CD14-positive monocyte (primary cell): ENCODE measurements around the gene MOB3B. TPM values are rescaled to one million over a fixed set of nuclear protein-coding genes. Genes with fewer than 3 reads are reported as not detected.

Source experiments
- DNase-seq, 3 donors: peaks; one replicate each; pipeline ENCODE4 v3.0.0-alpha.2; 2011 to 2022
- H2AFZ ChIP-seq: 2 replicates; pipeline ENCODE4 v1.6.0; 2012; ENCODE audit warnings: mild to moderate bottlenecking, low read depth, low read length, inconsistent platforms; ENCODE audit not compliant: insufficient read depth, poor library complexity, severe bottlenecking
- H3K27ac ChIP-seq, 2 donors: 1 replicate in 1 of 2; 2 replicates in 1 of 2; pipeline ENCODE4 v1.5.1; 2012 to 2013; ENCODE audit warnings: low read length in 2 of 2, control low read depth in 1 of 2, inconsistent platforms in 1 of 2, low read depth in 1 of 2, mild to moderate bottlenecking in 1 of 2
- H3K27me3 ChIP-seq, 2 donors: one replicate each; pipeline versions ENCODE4 v1.6.0 to v1.6.1; 2011 to 2013; ENCODE audit warnings: low read length in 2 of 2; ENCODE audit not compliant: control insufficient read depth in 2 of 2, insufficient read depth in 2 of 2
- H3K36me3 ChIP-seq, 2 donors: replicated peaks in 1 of 2; 1 replicate in 1 of 2; 2 replicates in 1 of 2; pipeline versions ENCODE4 v1.5.1 to v1.6.1; 2012 to 2013; ENCODE audit warnings: low read length in 2 of 2, control low read depth in 1 of 2, inconsistent platforms in 1 of 2, mild to moderate bottlenecking in 1 of 2; ENCODE audit not compliant: insufficient read depth in 2 of 2, control insufficient read depth in 1 of 2
- H3K4me1 ChIP-seq, 2 donors: 1 replicate in 1 of 2; 2 replicates in 1 of 2; pipeline versions ENCODE4 v1.5.1 to v1.6.1; 2012 to 2013; ENCODE audit warnings: low read length in 2 of 2, control low read depth in 1 of 2, inconsistent platforms in 1 of 2, mild to moderate bottlenecking in 1 of 2, moderate library complexity in 1 of 2; ENCODE audit not compliant: insufficient read depth in 2 of 2, control insufficient read depth in 1 of 2
- H3K4me2 ChIP-seq: replicated peaks from 2 replicates; pipeline ENCODE3; 2012; ENCODE audit warnings: low read length, moderate library complexity, mild to moderate bottlenecking; ENCODE audit not compliant: poor library complexity, severe bottlenecking; ENCODE audit errors: extremely low read depth
- H3K4me3 ChIP-seq, 3 experiments: fragments of 200-600 bp in 1 of 3; sonication (generic) in 1 of 3; replicated peaks in 1 of 3; 1 replicate in 2 of 3; 2 replicates in 1 of 3; pipeline ENCODE4 v1.5.1; 2011 to 2013; ENCODE audit warnings: low read length in 3 of 3, mild to moderate bottlenecking in 3 of 3, control low read depth in 2 of 3, low read depth in 2 of 3, inconsistent platforms in 1 of 3, moderate library complexity in 1 of 3
- H3K79me2 ChIP-seq: 2 replicates; pipeline ENCODE4 v1.6.0; 2012; ENCODE audit warnings: mild to moderate bottlenecking, control low read depth, inconsistent platforms, low read length, moderate library complexity; ENCODE audit not compliant: insufficient read depth
- H3K9ac ChIP-seq: 2 replicates; pipeline ENCODE4 v1.6.0; 2017; ENCODE audit warnings: low read length, mild to moderate bottlenecking; ENCODE audit not compliant: insufficient read depth, poor library complexity, severe bottlenecking
- H3K9me3 ChIP-seq, 2 donors: replicated peaks in 1 of 2; 1 replicate in 1 of 2; 2 replicates in 1 of 2; pipeline versions ENCODE4 v1.5.1 to v1.6.1; 2012 to 2013; ENCODE audit warnings: low read length in 2 of 2, control low read depth in 1 of 2; ENCODE audit not compliant: control insufficient read depth in 1 of 2, insufficient read depth in 1 of 2
- H4K20me1 ChIP-seq: 2 replicates; pipeline ENCODE4 v1.6.0; 2012; ENCODE audit warnings: mild to moderate bottlenecking, low read length, control low read depth, moderate library complexity; ENCODE audit not compliant: insufficient read depth
- H3K27ac Mint-ChIP-seq, 7 donors: one replicate each; pipeline ENCODE4 v1.8.0; 2020; ENCODE audit warnings: mild to moderate bottlenecking in 7 of 7, mixed read lengths in 7 of 7, moderate library complexity in 6 of 7, inconsistent platforms in 2 of 7
- H3K27me3 Mint-ChIP-seq, 3 donors: one replicate each; pipeline ENCODE4 v1.8.0; 2021 to 2022; ENCODE audit warnings: low read depth in 3 of 3, mild to moderate bottlenecking in 3 of 3, mixed read lengths in 3 of 3, moderate library complexity in 3 of 3, inconsistent platforms in 1 of 3
- H3K36me3 Mint-ChIP-seq, 2 donors: one replicate each; pipeline ENCODE4 v1.8.0; 2020; ENCODE audit warnings: mixed read lengths in 2 of 2, inconsistent platforms in 1 of 2, mild to moderate bottlenecking in 1 of 2
- H3K4me1 Mint-ChIP-seq: one replicate; pipeline ENCODE4 v1.8.0; 2020; ENCODE audit warnings: mild to moderate bottlenecking, mixed read lengths
- H3K4me3 Mint-ChIP-seq, 2 donors: one replicate each; pipeline ENCODE4 v1.8.0; 2020; ENCODE audit warnings: mild to moderate bottlenecking in 2 of 2, mixed read lengths in 2 of 2, moderate library complexity in 1 of 2
- H3K9me3 Mint-ChIP-seq, 7 donors: one replicate each; pipeline ENCODE4 v1.8.0; 2020 to 2022; ENCODE audit warnings: mixed read lengths in 7 of 7, mild to moderate bottlenecking in 6 of 7, moderate library complexity in 6 of 7, inconsistent platforms in 2 of 7
- CTCF ChIP-seq: fragments of 200-600 bp; IDR thresholded peaks from one replicate; pipeline ENCODE4 v1.8.0; 2022; ENCODE audit warnings: antibody characterized with exemption, mild to moderate bottlenecking
- WGBS: methylation state at CpG from one replicate; pipeline ENCODE4 v1.1.5; 2013; ENCODE audit warnings: missing lambda C conversion rate; ENCODE audit not compliant: insufficient coverage; 5-methylcytosine and 5-hydroxymethylcytosine counted together
- intact Hi-C, 2 donors: fragments of 100-400 bp; cut with micrococcal nuclease; formaldehyde crosslinking; loops; one replicate each; pipeline versions ENCODE4 v1.15.0 to v1.15.1; 2023
- polyA plus RNA-seq, 3 donors: library from polyadenylated mRNA; depleted of rRNA in 1 of 3; unstranded in 2 of 3; stranded (reverse) in 1 of 3; fragments of 300-500 nt in 2 of 3; fragments of >200 nt in 1 of 3; fragmentation: Illumina TruSeq in 2 of 3; gene quantifications; 1 replicate in 2 of 3; 2 replicates in 1 of 3; pipeline ENCODE4 v1.2.3, GENCODE V29; 2012 to 2021

MOB3B gene
- polyA plus RNA-seq, 3 donors = 1.2 to 2.2 (median 1.4) TPM

GRCh38 chr9:27394154-27394825 is 135.3 kb downstream of the MOB3B start:
- no peak overlapping the region for H3K4me3 Mint-ChIP-seq
- no peaks in the 10 kb centered on the region for H3K9me3 Mint-ChIP-seq
- no peak for DNase-seq
- peaks cover 0 to 2% of the 10 kb centered on the region in 2 donors for H3K36me3 Mint-ChIP-seq
- Histone ChIP-seq H3K9me3 (no peaks in the 10 kb centered on the region), H3K4me3 (no peak overlapping the region), H3K27ac (no peak overlapping the region), H3K9ac (no peak overlapping the region), H3K4me2 (no peak overlapping the region), H3K36me3 (no peaks in the 10 kb centered on the region), H3K27me3 (no peaks in the 10 kb centered on the region), H3K4me1 (no peaks in the 10 kb centered on the region), H4K20me1 (no peaks in the 10 kb centered on the region), H2AFZ (no peak overlapping the region), H3K79me2 (no peaks in the 10 kb centered on the region)
- no peak for TF ChIP-seq CTCF
- intact Hi-C loops = no loop called here
- WGBS = no CpG with 5 or more reads among the region's 4 CpGs
- no peaks in the 10 kb centered on the region for H3K27me3 Mint-ChIP-seq
- H3K4me1 Mint-ChIP-seq = no peaks in the 10 kb centered on the region
- H3K27ac Mint-ChIP-seq = no peak overlapping the region

- no peak for DNase-seq
- Histone ChIP-seq H3K9me3 (no peaks in the 10 kb centered on the region), H3K4me1 (no peaks in the 10 kb centered on the region), H4K20me1 (no peaks in the 10 kb centered on the region), H3K4me3 (no peak overlapping the region), H3K9ac (no peak overlapping the region), H3K4me2 (no peak overlapping the region), H2AFZ (no peak overlapping the region), H3K27me3 (no peaks in the 10 kb centered on the region), H3K79me2 (no peaks in the 10 kb centered on the region), H3K36me3 (no peaks in the 10 kb centered on the region), H3K27ac (no peak overlapping the region)
- Mint-ChIP-seq H3K4me1 (no peaks in the 10 kb centered on the region), H3K27me3 (peaks cover 0 to 3% (median 0%) of the 10 kb centered on the region in 3 donors), H3K27ac (no peak overlapping the region), H3K4me3 (no peak overlapping the region), H3K9me3 (no peaks in the 10 kb centered on the region), H3K36me3 (peaks cover 0 to 2% of the 10 kb centered on the region in 2 donors)
- intact Hi-C loops = no loop called here
- TF ChIP-seq CTCF = no peak
- WGBS = 80% methylated on average over 2 of the region's 6 CpGs
Measured at GRCh38 chr9:27393054-27393846, 136.4 kb downstream of the MOB3B start.
